GM12878 (cell line): ENCODE data around the gene IQCK. TPM values are rescaled to one million over a fixed set of nuclear protein-coding genes. Genes with fewer than 3 reads are reported as not detected.

Experiments used
- ATAC-seq: fragments of 200-7000 bp; cut with Tn5 transposase; 3 replicates; pipeline ENCODE4 v1.9.1; 2020; ENCODE audit warnings: mild to moderate bottlenecking, moderate library complexity
- BruUV-seq: library from RNA; stranded (reverse); fragments of 400-500 nt; replicated peaks from 2 replicates; lab custom pipeline; 2021; lab: Mats Ljungman, UMichigan
- CTCF ChIA-PET: fragments of 300-600 bp; sonication (Branson Sonifier 250); formaldehyde crosslinking; extraction: SDS; loops from one replicate; lab custom pipeline; 2021; ENCODE audit warnings: inconsistent platforms; lab: Yijun Ruan, JAX
- POLR2A ChIA-PET: fragments of 350-600 bp; formaldehyde crosslinking; extraction: SDS; loops from one replicate; lab custom pipeline; 2021; ENCODE audit warnings: inconsistent platforms; lab: Charles Lee
- RAD21 ChIA-PET: fragments of 300-600 bp; sonication (Branson Sonifier 250); formaldehyde crosslinking; loops from one replicate; lab custom pipeline; 2023; ENCODE audit warnings: antibody characterized with exemption; ENCODE audit not compliant: unreplicated experiment; lab: Charles Lee
- SMC1A ChIA-PET: fragments of 300-600 bp; sonication (Branson Sonifier 250); formaldehyde crosslinking; loops from one replicate; lab custom pipeline; 2023; ENCODE audit not compliant: unreplicated experiment, uncharacterized antibody; lab: Charles Lee
- DNase-seq: peaks from one replicate; pipeline ENCODE4 v3.0.0-alpha.2; 2011; ENCODE audit warnings: low read depth, low spot score
- FAIRE-seq: peaks from 3 replicates; lab custom pipeline; 2011; peaks lifted over from hg19 to GRCh38; lab: Jason Lieb, UNC
- H2AFZ ChIP-seq: 2 replicates; pipeline ENCODE4 v1.6.0; 2011; ENCODE audit warnings: low read depth, low read length, control low read depth; ENCODE audit not compliant: control insufficient read depth
- H3K27ac ChIP-seq: 2 replicates; pipeline ENCODE4 v1.5.1; 2011; ENCODE audit warnings: control low read depth; ENCODE audit not compliant: control insufficient read depth, insufficient read depth
- H3K27me3 ChIP-seq, 2 experiments: replicated peaks in 1 of 2; 2 replicates each; pipeline versions ENCODE4 v1.6.0 to v1.6.1; 2011; ENCODE audit warnings: low read length in 1 of 2; ENCODE audit not compliant: control insufficient read depth in 2 of 2, insufficient read depth in 2 of 2
- H3K36me3 ChIP-seq, 2 experiments: 2 replicates each; pipeline ENCODE4 v1.5.1; 2011; ENCODE audit warnings: low read length in 1 of 2; ENCODE audit not compliant: control insufficient read depth in 2 of 2, insufficient read depth in 2 of 2
- H3K4me1 ChIP-seq: 2 replicates; pipeline ENCODE4 v1.6.1; 2011; ENCODE audit warnings: mild to moderate bottlenecking, low read length, moderate library complexity, mixed read lengths; ENCODE audit not compliant: control insufficient read depth, insufficient read depth
- H3K4me2 ChIP-seq: 2 replicates; pipeline ENCODE4 v1.6.0; 2011; ENCODE audit warnings: control low read depth; ENCODE audit not compliant: control insufficient read depth, insufficient read depth
- H3K4me3 ChIP-seq: fragments of 200-600 bp; sonication (generic); 2 replicates; pipeline ENCODE4 v1.5.1; 2016
- H3K79me2 ChIP-seq: 2 replicates; pipeline ENCODE4 v1.6.0; 2011; ENCODE audit warnings: low read length; ENCODE audit not compliant: control insufficient read depth, insufficient read depth
- H3K9ac ChIP-seq: 2 replicates; pipeline ENCODE4 v1.8.0; 2011; ENCODE audit warnings: low read length, control low read depth, mixed read lengths; ENCODE audit not compliant: control insufficient read depth, insufficient read depth
- H3K9me3 ChIP-seq: replicated peaks from 3 replicates; pipeline ENCODE4 v1.5.1; 2011; ENCODE audit warnings: mild to moderate bottlenecking, low read length; ENCODE audit not compliant: control insufficient read depth, insufficient read depth
- H4K20me1 ChIP-seq: 2 replicates; pipeline ENCODE4 v1.6.0; 2011; ENCODE audit not compliant: control insufficient read depth, insufficient read depth
- BACH1 ChIP-seq: fragments of 450-650 bp; IDR thresholded peaks from 2 replicates; pipeline ENCODE4 v1.6.1; 2017; ENCODE audit warnings: mild to moderate bottlenecking, borderline replicate concordance
- BMI1 ChIP-seq: fragments of 450-650 bp; IDR thresholded peaks from 2 replicates; pipeline ENCODE4 v1.6.1; 2016; ENCODE audit warnings: mild to moderate bottlenecking, moderate library complexity, borderline replicate concordance
- EP300 ChIP-seq, 2 experiments: fragments of 150-350 bp in 1 of 2; IDR thresholded peaks; 2 replicates each; pipeline ENCODE4 v1.6.1; 2011 to 2012; ENCODE audit warnings: low read depth in 2 of 2, low read length in 2 of 2, borderline replicate concordance in 1 of 2, improper control_type of control experiment in 1 of 2, inconsistent platforms in 1 of 2; ENCODE audit not compliant: control insufficient read depth in 1 of 2
- GATAD2B ChIP-seq: fragments of 450-650 bp; conservative IDR thresholded peaks from 2 replicates; pipeline ENCODE4 v1.6.1; 2017; ENCODE audit warnings: low read depth, mild to moderate bottlenecking, moderate library complexity
- HSF1 ChIP-seq: fragments of 150-350 bp; IDR thresholded peaks from 2 replicates; pipeline ENCODE4 v1.6.1; 2014; ENCODE audit warnings: mild to moderate bottlenecking, low read depth, low read length
- KAT2A ChIP-seq: conservative IDR thresholded peaks from 2 replicates; pipeline ENCODE4 v1.6.1; 2011; ENCODE audit warnings: low read depth, low read length; ENCODE audit not compliant: control insufficient read depth
- MTA3 ChIP-seq: IDR thresholded peaks from 2 replicates; pipeline ENCODE4 v1.6.1; 2012; ENCODE audit warnings: low read length, inconsistent platforms, borderline replicate concordance
- NR2C2 ChIP-seq: IDR thresholded peaks from 2 replicates; pipeline ENCODE4 v1.6.1; 2011; ENCODE audit warnings: borderline replicate concordance, low read depth; ENCODE audit not compliant: control insufficient read depth, insufficient read length
- NR2F1 ChIP-seq: fragments of 450-650 bp; conservative IDR thresholded peaks from 2 replicates; pipeline ENCODE4 v1.6.1; 2017; ENCODE audit warnings: mild to moderate bottlenecking
- PBX3 ChIP-seq: IDR thresholded peaks from 2 replicates; pipeline ENCODE4 v1.6.1; 2011; ENCODE audit warnings: mild to moderate bottlenecking, low read depth, low read length, moderate library complexity; ENCODE audit not compliant: insufficient replicate concordance
- RB1 ChIP-seq: fragments of 450-650 bp; formaldehyde crosslinking; IDR thresholded peaks from 2 replicates; pipeline ENCODE4 v1.6.1; 2017; ENCODE audit warnings: mild to moderate bottlenecking, borderline replicate concordance
- SREBF1 ChIP-seq: IDR thresholded peaks from 2 replicates; pipeline ENCODE4 v1.6.1; 2012; ENCODE audit warnings: mild to moderate bottlenecking, low read length
- SUPT20H ChIP-seq: IDR thresholded peaks from 2 replicates; pipeline ENCODE4 v1.6.1; 2011; ENCODE audit warnings: low read depth, mild to moderate bottlenecking, low read length, moderate library complexity, borderline replicate concordance; ENCODE audit not compliant: control insufficient read depth
- ZBTB11 ChIP-seq: fragments of 450-650 bp; formaldehyde crosslinking; IDR thresholded peaks from 2 replicates; pipeline ENCODE4 v1.5.0; 2022; ENCODE audit warnings: mild to moderate bottlenecking, missing genetic modification characterization
- ZNF24 ChIP-seq: fragments of 450-650 bp; IDR thresholded peaks from 2 replicates; pipeline ENCODE4 v1.6.1; 2017; ENCODE audit warnings: antibody characterized with exemption, mild to moderate bottlenecking
- WGBS: methylation state at CpG from one replicate; pipeline ENCODE4 v1.1.6; 2016; ENCODE audit warnings: low lambda C conversion rate; ENCODE audit not compliant: insufficient replicate concordance, insufficient coverage; ENCODE audit errors: missing lambda C conversion rate; 5-methylcytosine and 5-hydroxymethylcytosine counted together
- in situ Hi-C: fragments of 300-500 bp; cut with MboI; formaldehyde crosslinking; loops from 9 replicates; pipeline ENCODE4 v1.14.3; 2018; ENCODE audit warnings: mixed read lengths
- intact Hi-C: fragments of 100-400 bp; cut with micrococcal nuclease; formaldehyde crosslinking; loops from one replicate; pipeline ENCODE4 v1.14.2; 2022; ENCODE audit not compliant: unreplicated experiment
- polyA plus RNA-seq, 11 experiments: library from polyadenylated mRNA; depleted of rRNA in 4 of 11; unstranded in 6 of 11; stranded (reverse) in 5 of 11; fragments of >200 nt; fragmentation: Nextera tagmentation in 4 of 11; fragmentation: Illumina TruSeq in 1 of 11; extraction: Ambion mirVana in 4 of 11; extraction: Trizol in 1 of 11; gene quantifications; 1 replicate in 1 of 11; 2 replicates in 10 of 11; pipeline versions ENCODE4 v1.2.1 to v1.2.3, GENCODE V29; 2011 to 2016; ENCODE audit warnings: inconsistent platforms in 2 of 11, missing spikeins in 2 of 11, low read depth in 1 of 11
- total RNA-seq, 4 experiments: library from RNA; depleted of rRNA in 3 of 4; stranded (reverse); fragments of >200 nt in 3 of 4; fragmentation: Illumina TruSeq in 1 of 4; extraction: Trizol in 1 of 4; gene quantifications; 2 replicates each; pipeline versions ENCODE4 v1.2.1 to v1.2.3, GENCODE V29; 2013 to 2021
- TF ChIP-seq, protein P1 (sequence below), 3 experiments: IDR thresholded peaks in 2 of 3; conservative IDR thresholded peaks in 1 of 3; 2 replicates each; pipeline ENCODE4 v1.5.1; 2011; ENCODE audit warnings: low read depth in 3 of 3, low read length in 3 of 3, mild to moderate bottlenecking in 3 of 3, control low read depth in 2 of 3, moderate library complexity in 2 of 3, inconsistent platforms in 1 of 3, mixed read lengths in 1 of 3; ENCODE audit not compliant: control insufficient read depth in 2 of 3, insufficient read depth in 1 of 3; ENCODE audit errors: extremely low read depth in 1 of 3

Gene IQCK
- total and polyA plus RNA-seq, 10 of the 15 experiments (the other 5 are each of a cell fraction or from before 2014, with no cell fraction given), result 1.0 to 4.2 (median 2.4) TPM

DNA sequence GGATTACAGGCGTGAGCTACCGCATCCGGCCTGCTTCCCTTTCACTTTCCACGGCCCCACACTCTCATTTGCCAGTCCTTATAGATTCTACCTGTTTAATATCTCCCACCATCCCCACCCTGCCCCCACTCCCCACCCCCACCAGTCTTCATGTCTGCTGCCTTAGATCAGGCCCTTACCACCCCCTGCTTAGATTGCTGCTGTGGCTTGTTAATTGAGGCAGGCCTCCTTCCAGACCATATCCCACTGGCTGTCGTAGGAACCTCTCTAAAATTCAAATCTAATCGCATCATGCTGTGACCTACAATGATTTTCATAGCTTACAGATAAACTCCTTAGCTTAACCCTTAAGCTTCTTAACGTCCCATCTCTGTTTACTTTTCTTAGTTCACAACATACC lies 4.9 kb downstream of the IQCK start:
- 65% methylated on average over 7 of the region's 7 CpGs for WGBS
- H3K4me2 ChIP-seq, result no peak overlapping the region
- no peaks in the 10 kb centered on the region for H4K20me1 ChIP-seq
- FAIRE-seq, result no peak
- no peak for ATAC-seq
- ChIA-PET SMC1A (no interaction called here), RAD21 (no interaction called here), CTCF (no interaction called here), POLR2A (interaction anchor here (0.6 to 1.0 kb wide), 2 partner anchors 12 to 523 kb away, joined by 3 to 6 read pairs; no protein-coding TSS in a partner anchor)
- H3K9me3 ChIP-seq, result no peaks in the 10 kb centered on the region
- no peak overlapping the region for H2AFZ ChIP-seq
- no peak for DNase-seq
- BruUV-seq, result no TSS peak
- H3K36me3 ChIP-seq, result no peaks in the 10 kb centered on the region
- no peak overlapping the region for H3K9ac ChIP-seq
- H3K27ac ChIP-seq, result no peak overlapping the region
- H3K4me3 ChIP-seq, result no peak overlapping the region
- intact Hi-C loops, result no loop called here
- H3K79me2 ChIP-seq, result peaks cover under 1% of the 10 kb centered on the region
- H3K4me1 ChIP-seq, result peaks cover 4% of the 10 kb centered on the region; the same call in 1 of the 2 replicates
- in situ Hi-C loops, result no loop called here
- H3K27me3 ChIP-seq, result no peaks in the 10 kb centered on the region
- no peak for TF ChIP-seq SUPT20H
- no peak for TF ChIP-seq HSF1
- TF ChIP-seq RB1, result no peak
- TF ChIP-seq ZBTB11 (CRISPR knock-in tag), result no peak
- no peak for TF ChIP-seq ZNF24
- no peak for TF ChIP-seq NR2F1
- no peak for TF ChIP-seq PBX3
- TF ChIP-seq MTA3, result no peak
- TF ChIP-seq BACH1, result no peak
- TF ChIP-seq NR2C2, result no peak
- no peak for TF ChIP-seq KAT2A
- TF ChIP-seq BMI1, result no peak
- TF ChIP-seq, protein P1, sequence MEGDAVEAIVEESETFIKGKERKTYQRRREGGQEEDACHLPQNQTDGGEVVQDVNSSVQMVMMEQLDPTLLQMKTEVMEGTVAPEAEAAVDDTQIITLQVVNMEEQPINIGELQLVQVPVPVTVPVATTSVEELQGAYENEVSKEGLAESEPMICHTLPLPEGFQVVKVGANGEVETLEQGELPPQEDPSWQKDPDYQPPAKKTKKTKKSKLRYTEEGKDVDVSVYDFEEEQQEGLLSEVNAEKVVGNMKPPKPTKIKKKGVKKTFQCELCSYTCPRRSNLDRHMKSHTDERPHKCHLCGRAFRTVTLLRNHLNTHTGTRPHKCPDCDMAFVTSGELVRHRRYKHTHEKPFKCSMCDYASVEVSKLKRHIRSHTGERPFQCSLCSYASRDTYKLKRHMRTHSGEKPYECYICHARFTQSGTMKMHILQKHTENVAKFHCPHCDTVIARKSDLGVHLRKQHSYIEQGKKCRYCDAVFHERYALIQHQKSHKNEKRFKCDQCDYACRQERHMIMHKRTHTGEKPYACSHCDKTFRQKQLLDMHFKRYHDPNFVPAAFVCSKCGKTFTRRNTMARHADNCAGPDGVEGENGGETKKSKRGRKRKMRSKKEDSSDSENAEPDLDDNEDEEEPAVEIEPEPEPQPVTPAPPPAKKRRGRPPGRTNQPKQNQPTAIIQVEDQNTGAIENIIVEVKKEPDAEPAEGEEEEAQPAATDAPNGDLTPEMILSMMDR (IDR thresholded peaks at IDR 0.05 in 2 of 3, conservative IDR thresholded peaks at IDR 0.05 in 1 of 3; ENCODE audit: control insufficient read depth in 2 of 3, extremely low read depth in 1 of 3, insufficient read depth in 1 of 3, low read depth in 3 of 3, low read length in 3 of 3), result no peak
- TF ChIP-seq SREBF1, result no peak
- TF ChIP-seq EP300 (IDR thresholded peaks at IDR 0.05; ENCODE audit: borderline replicate concordance in 1 of 2, control insufficient read depth in 1 of 2, low read depth in 2 of 2, low read length in 2 of 2), result no peak
- TF ChIP-seq GATAD2B, result no peak
